Activated T-cell treated with anti-CD3 and anti-CD28 coated beads, Interleukin-2, amount 50 U/mL, for 24 hours (primary cell): ENCODE results near the gene H2BK1.

Experiments
- DNase-seq: peaks from one replicate; pipeline ENCODE4 v3.0.0-alpha.2; 2020
- H3K27ac Mint-ChIP-seq: 2 replicates; pipeline ENCODE4 v1.8.0; 2020; ENCODE audit warnings: mild to moderate bottlenecking, mixed read lengths
- H3K27me3 Mint-ChIP-seq: 2 replicates; pipeline ENCODE4 v1.8.0; 2020; ENCODE audit warnings: mixed read lengths
- H3K36me3 Mint-ChIP-seq: 2 replicates; pipeline ENCODE4 v1.8.0; 2020; ENCODE audit warnings: low read depth, mixed read lengths
- H3K4me1 Mint-ChIP-seq: 2 replicates; pipeline ENCODE4 v1.8.0; 2020; ENCODE audit warnings: low read depth, mixed read lengths
- H3K4me3 Mint-ChIP-seq: 2 replicates; pipeline ENCODE4 v1.8.0; 2020; ENCODE audit warnings: mild to moderate bottlenecking, moderate library complexity, mixed read lengths
- H3K9me3 Mint-ChIP-seq: 2 replicates; pipeline ENCODE4 v1.8.0; 2020; ENCODE audit warnings: mixed read lengths

The H2BK1 gene

DNA sequence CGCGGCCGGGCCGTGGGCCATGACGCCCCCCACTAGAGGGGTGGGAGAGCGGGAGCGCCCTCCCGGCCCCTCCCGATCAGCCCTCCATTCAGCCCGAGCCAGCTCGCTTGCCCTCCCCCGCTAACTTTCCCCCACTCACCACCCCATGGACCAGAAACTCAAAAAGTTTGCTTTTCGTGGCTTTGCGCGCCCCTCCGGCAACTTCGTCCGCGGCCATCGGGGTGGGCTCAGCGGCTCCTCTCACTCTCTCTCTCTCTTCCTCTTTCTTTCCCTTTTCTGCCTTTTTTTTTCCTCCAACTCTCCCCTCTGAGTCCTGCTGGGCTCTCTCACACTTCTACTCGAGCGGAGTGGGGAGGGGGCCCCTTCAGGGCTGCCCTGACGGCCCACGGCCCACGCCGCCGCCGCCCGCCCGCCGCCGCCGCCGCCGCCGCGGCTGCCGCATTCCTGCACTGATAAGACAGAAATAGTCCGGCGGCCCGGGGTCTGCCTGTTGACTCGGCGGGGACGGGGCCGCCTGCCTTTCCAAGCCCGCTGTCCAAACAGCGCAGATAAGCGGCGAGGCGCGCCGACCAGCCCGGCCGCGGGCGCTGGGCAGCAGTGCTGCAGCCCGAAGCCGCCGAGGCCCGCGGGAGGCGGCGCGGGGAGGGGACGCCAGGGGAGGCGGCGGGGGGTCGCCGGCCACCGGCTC lies 38.2 kb upstream of the H2BK1 start, which contains the start of gene SMARCD3:
Gene SMARCD3 (minus strand): TSS at position 349 of the 688 bp plus-strand sequence. CDS start 132 bp downstream, at position 217.
- Mint-ChIP-seq H3K27ac (peak within 1 kb of the TSS; percentile 46), H3K27me3 (peaks cover 66% of the 10 kb centered on the region), H3K4me3 (peak within 1 kb of the TSS; percentile 63), H3K4me1 (peaks cover 43% of the 10 kb centered on the region), H3K9me3 (no peaks in the 10 kb centered on the region), H3K36me3 (no peaks in the 10 kb centered on the region)
- peak; percentile 69 for DNase-seq

DNA sequence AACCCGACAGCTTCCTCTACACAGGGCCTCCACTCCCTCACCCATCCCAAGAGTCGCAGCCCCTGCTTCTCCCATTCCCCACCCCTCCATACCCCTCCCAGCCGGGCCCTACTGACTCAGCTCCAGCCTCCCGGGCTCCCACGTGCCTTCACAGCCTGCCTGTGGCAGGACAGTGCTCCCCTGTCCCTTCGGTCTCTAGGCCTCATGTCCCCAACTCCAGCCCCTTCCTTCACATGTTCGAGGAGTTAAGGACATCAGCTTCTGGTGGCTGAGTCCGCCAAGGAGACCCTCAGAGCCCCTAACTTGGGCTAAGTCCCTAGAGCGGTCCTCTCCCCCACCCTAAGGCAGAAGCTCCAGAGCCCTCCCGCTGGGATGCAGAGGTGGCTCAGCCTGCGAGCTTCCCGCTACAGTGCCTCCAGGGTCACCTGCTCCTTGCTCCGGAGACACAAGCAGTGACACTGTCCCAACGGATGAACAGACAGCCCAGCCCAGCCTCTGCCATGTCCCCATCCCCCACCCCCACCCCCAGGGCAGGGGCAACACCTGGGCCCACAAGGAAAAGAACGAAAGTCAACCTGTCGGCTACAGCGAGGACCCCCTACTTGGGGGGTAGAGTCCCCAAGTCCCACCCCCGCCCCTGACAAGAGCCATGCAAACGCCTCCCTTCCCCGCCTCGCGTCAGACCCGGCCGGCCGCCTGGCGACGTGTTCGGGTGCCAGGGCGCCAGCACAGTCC lies 37.5 kb upstream of the H2BK1 start:
- Mint-ChIP-seq H3K9me3 (no peaks in the 10 kb centered on the region), H3K4me1 (peaks cover 50% of the 10 kb centered on the region), H3K27me3 (peaks cover 59% of the 10 kb centered on the region), H3K27ac (no peak overlapping the region), H3K4me3 (peak overlapping the region; percentile 63), H3K36me3 (no peaks in the 10 kb centered on the region)
- DNase-seq = peak; percentile 45

DNA sequence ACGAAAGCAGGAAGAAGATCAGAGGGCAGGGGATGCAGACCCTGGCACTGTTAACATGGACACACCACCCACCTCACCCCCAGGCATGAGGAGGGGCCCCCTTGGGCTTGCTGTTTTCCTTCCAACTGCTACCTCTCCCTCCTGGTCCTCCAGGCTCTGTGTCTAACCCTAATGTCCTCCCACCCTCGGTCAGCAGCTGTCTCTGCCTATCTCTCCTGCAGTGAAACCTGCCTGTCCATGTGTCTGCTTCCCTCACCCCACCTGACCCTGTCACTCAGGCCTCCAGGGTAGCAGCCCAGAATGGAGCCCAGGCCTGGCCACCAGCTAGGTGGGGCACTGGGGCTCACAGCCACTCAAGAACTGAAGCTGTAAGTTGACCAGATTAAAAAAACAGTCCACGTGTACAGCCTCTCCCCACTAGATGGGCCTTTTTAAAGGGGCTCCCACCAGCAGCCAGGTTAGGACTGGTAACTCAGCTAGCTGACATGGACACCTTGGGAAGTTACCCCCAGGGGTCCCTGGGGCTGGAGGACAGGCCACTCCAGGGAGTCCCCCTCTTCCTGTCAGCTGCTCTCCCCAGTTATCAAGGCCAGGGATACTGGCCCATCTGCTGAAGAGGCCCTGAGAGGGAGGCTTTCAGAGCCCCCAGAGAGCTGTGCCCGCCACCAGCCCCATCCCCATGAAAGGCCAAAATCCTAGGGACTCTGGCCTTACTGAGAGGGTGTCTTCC lies 36.7 kb upstream of the H2BK1 start:
- peaks cover 51% of the 10 kb centered on the region for H3K27me3 Mint-ChIP-seq
- DNase-seq = no peak
- H3K9me3 Mint-ChIP-seq = no peaks in the 10 kb centered on the region
- H3K4me3 Mint-ChIP-seq = no peak overlapping the region
- H3K27ac Mint-ChIP-seq = no peak overlapping the region
- no peaks in the 10 kb centered on the region for H3K36me3 Mint-ChIP-seq
- H3K4me1 Mint-ChIP-seq = peaks cover 49% of the 10 kb centered on the region

DNA sequence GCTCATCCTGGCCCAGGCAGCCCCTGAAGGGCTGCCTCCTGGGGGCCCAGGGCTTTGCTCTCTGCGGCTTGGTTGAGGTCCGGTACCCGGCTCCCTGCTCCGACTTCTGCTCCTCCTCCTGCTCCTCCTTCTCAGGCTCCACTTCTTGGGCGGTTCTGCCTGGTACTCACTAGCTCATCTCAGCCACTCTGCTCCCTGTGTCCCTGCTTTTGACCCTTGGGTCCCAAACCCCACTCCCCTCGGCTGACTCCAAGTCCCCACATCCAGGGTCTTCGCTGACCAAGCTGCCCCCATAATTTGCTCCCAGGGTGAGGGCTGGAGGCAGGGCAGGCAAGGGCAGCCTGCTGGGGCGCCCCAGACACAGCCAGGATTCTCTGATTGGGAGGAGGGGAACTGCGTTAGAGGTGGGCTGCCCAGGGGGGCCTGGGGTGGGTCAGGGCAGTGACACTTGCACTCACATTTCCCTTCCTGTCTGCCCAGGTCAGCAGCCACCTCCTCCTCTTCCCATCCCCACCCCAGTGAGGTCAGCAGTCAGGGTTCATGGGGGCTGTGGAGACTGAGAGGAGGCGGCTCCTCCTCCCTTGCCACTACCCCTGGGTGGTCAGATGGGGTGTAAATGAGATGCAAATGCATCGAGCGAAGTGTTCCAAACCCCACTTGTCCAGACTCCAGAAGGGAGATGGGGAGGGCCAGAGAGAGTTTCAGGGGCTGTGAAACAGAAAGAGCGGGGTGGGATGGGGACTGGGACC lies 36.0 kb upstream of the H2BK1 start:
- Mint-ChIP-seq H3K27ac (no peak overlapping the region), H3K27me3 (peaks cover 49% of the 10 kb centered on the region), H3K4me1 (peaks cover 48% of the 10 kb centered on the region), H3K9me3 (no peaks in the 10 kb centered on the region), H3K4me3 (peak overlapping the region; percentile 36), H3K36me3 (no peaks in the 10 kb centered on the region)
- DNase-seq = no peak

DNA sequence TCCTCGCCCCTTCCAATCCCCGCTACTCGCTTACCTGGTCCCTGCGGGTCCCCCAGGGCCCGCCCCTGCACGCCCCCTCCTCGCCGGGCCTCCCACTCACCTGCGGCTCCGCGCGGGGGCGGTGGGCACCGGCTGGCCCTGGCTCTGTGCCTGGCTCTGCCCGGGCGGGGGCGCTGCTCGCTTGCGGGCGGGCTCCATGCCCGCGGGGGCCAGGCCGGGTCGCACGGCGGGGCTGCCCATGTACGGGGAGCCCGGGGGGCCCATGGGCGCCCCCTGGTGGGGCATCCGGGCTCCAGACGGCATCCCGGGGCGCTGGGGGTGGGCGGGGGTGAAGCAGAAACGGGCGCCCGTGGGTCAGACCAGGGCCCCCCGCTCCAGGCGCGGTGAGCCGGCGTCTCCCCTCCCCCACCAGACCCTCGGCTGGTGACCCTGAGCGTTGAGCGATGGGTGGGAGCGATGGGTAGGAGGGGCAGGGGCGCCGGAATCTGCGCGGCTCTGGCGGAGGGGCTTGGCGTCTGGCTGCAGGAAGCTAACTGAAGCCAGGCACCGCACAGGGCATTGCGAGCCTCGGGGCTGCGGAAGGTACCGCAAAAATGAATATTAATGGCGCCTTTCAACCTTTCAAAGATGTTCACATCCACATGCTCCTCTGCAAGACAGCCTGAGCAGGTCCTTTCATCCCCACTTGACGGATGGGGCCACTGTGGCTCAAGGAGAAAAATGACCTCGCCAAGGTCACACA lies 35.2 kb upstream of the H2BK1 start:
- Mint-ChIP-seq H3K4me1 (peaks cover 43% of the 10 kb centered on the region), H3K27ac (no peak overlapping the region), H3K27me3 (peaks cover 42% of the 10 kb centered on the region), H3K9me3 (no peaks in the 10 kb centered on the region), H3K36me3 (peaks cover 7% of the 10 kb centered on the region), H3K4me3 (peak overlapping the region; percentile 36)
- DNase-seq = peak; percentile 77

DNA sequence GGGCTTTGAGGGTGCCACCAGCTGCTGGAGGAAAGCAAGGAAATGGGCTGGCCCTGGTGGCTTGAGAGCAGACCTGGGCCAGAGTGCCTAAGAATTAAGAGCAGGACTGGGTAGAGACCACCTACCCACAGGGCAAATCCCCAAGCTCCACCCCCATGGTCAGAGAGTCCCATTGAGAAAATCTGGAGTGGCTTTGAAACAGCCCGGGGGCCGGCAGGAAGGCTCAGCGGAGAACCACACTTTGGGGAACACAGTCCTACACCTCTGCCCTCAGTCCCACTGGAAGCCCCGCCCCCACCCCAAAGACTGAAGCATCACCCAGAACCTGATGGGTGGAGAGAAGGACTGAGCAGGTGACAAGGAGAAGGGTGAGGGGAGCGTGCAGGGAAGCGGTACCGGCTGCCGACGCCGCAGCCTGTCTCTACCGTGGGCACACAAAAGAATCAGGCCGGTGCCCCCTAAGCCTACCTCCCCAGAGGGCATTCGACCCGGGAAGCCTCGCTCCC lies 34.6 kb upstream of the H2BK1 start:
- Mint-ChIP-seq H3K27me3 (peaks cover 35% of the 10 kb centered on the region), H3K9me3 (no peaks in the 10 kb centered on the region), H3K4me3 (peak overlapping the region; percentile 41), H3K27ac (no peak overlapping the region), H3K36me3 (peaks cover 13% of the 10 kb centered on the region), H3K4me1 (peaks cover 43% of the 10 kb centered on the region)
- DNase-seq = no peak

DNA sequence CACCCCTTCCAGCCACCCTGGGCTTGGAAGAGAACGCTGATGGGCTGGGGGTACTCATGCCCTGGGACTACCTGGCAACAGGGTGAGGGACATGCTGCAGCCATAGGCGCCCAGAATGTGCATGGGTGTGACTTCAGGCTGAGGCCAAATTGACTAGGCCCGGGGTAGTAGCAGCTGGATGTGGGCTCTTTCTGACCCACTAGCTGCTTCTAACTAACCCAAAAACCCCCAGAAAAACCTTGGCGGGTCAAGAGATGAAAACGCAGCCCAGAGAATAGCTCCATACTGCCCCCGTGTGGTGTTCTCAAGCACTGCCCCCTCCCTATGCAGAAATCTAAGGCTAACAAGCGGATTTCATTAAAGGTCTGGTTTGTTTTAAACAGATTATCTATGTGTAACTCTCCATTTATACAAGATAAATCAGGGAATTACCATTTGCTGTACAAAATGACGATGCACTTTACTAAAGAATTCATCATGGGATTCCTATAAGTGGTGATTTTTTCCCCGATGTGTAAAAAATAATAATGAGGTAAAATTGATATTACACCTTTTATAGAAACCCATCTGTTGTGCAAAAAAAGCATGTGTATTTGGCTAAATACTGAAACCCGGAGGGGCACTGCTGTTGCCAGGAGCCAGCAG lies 34.0 kb upstream of the H2BK1 start:
- Mint-ChIP-seq H3K27ac (no peak overlapping the region), H3K4me3 (peak overlapping the region; percentile 62), H3K9me3 (no peaks in the 10 kb centered on the region), H3K27me3 (peaks cover 30% of the 10 kb centered on the region), H3K4me1 (peaks cover 40% of the 10 kb centered on the region), H3K36me3 (peaks cover 17% of the 10 kb centered on the region)
- peak; percentile 73 for DNase-seq

DNA sequence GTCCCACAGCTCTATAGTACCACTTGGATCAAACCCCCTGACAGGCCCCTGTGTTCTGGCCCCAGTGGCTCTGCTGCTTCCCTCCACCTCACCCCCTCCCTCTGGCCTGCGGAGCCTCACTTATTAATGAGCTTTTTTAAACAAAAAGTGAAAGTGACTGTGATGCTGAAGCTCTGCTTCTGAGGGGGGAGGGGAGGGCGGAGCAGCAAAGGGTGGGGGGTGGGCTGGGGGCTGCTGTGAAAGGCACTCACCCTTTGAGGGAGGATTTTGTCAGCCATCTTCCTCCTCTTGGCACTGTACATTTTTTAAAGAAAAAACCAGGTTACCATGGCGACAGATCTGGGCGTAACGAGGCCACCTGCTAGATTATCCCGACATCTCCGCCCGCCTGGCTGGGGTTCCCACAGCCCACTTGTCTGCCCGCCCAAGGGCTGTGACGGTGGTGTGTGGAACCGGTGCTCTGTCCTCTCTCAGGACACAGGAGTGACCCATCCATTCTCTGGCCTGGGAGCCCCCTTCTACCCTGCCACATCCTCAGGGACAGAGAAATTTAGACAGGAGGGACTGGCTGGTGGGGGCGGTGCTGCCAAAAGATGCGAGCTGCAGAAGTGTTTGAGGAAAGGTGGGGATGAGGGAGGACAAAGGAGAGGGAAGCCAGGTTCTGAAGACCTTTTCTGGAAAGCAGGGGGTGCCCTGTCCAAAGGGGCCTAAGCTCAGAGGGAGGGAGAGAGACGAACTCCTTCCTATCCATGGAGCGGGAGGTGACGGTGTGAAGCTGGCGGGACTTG lies 33.3 kb upstream of the H2BK1 start:
- peak overlapping the region; percentile 59 for H3K27ac Mint-ChIP-seq
- H3K9me3 Mint-ChIP-seq = no peaks in the 10 kb centered on the region
- H3K27me3 Mint-ChIP-seq = peaks cover 27% of the 10 kb centered on the region
- DNase-seq = peak; percentile 58
- H3K4me1 Mint-ChIP-seq = peaks cover 37% of the 10 kb centered on the region
- H3K4me3 Mint-ChIP-seq = peak overlapping the region; percentile 62
- peaks cover 23% of the 10 kb centered on the region for H3K36me3 Mint-ChIP-seq

DNA sequence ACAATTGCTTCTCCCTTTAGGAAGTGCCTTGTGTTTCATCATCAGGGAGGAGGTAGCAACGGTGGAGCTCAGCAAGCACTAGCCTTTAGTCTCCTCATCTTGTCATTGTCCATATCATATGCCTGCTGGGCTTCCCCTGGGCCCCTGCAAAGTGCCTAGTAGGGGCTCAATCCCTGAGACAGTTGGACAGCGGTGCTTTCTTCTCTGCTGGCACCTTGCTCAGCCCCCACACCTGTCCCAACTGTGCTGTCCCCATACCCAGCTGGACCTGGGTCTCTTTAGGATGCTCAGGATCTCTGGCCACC lies 32.7 kb upstream of the H2BK1 start:
- H3K27me3 Mint-ChIP-seq = peaks cover 23% of the 10 kb centered on the region
- H3K4me3 Mint-ChIP-seq = peak overlapping the region; percentile 62
- H3K4me1 Mint-ChIP-seq = peaks cover 34% of the 10 kb centered on the region
- H3K9me3 Mint-ChIP-seq = no peaks in the 10 kb centered on the region
- H3K36me3 Mint-ChIP-seq = peaks cover 26% of the 10 kb centered on the region
- peak overlapping the region; percentile 59 for H3K27ac Mint-ChIP-seq
- DNase-seq = no peak

DNA sequence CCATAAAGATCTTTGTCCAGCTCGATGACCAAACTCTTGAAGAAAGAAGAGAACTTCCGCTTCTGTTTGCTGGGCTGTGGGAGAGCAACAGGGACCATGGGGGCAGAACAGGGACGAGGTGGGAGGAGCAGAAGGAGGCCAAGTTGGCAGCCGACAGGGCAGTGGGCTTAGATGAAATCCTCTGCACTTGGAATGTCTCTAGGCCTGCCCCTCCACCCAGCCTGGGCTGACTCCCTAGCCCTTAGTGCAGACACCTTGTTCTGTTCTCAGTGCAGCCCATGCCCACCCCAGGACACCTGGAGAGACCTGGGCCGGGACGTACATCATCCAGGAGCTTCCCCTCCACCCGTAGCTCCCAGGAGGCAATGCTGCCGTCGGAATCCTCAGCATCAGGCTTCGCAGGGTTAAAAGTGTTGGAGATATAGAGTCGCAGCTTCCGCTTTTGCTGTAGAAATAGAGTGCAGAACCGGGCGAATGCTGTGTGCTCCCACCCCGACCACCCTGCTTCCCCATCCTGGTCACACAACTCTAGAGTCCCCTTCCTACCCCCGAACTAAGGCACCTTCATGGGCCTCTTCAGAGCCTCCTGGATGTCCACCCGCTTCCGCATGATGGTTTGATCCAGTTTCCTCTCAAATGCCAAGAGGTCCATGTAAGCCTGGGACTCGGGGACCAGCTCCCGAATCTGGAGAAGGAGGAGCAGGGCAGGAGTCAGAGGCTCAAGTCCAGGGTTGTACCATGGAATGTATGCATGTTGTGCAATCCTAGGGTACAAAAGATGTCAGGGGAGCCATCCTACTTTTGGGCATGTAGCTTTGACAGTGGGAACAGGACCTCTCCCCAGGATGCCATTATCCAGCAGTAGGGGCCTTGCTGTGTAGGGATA lies 32.1 kb upstream of the H2BK1 start:
- Mint-ChIP-seq H3K9me3 (no peaks in the 10 kb centered on the region), H3K4me1 (peaks cover 30% of the 10 kb centered on the region), H3K36me3 (peaks cover 32% of the 10 kb centered on the region), H3K27me3 (peaks cover 17% of the 10 kb centered on the region), H3K27ac (peak overlapping the region; percentile 59), H3K4me3 (no peak overlapping the region)
- DNase-seq = no peak

DNA sequence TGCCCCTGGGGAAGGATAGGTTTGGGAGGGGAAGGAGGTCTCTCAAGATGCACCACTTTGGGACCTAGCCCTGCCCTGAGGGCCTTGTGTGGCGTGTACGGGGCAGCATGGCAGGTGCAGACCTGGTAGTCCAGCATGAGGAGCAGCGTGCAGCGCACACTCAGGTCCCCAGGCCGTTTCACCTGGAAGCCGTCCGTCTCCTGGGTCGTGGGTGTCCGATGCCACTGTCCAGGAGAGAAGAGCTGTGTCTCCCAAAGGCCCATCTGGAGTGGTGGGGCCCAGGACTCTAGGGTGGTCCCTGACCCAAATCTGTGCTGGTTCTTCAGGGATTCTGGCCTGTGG lies 31.4 kb upstream of the H2BK1 start:
- Mint-ChIP-seq H3K9me3 (no peaks in the 10 kb centered on the region), H3K36me3 (peaks cover 39% of the 10 kb centered on the region), H3K27me3 (peaks cover 10% of the 10 kb centered on the region), H3K27ac (peak overlapping the region; percentile 41), H3K4me3 (no peak overlapping the region), H3K4me1 (peaks cover 30% of the 10 kb centered on the region)
- no peak for DNase-seq
